GM12892 (cell line): ENCODE results near the gene CASQ2.

Source experiments
- DNase-seq: peaks from one replicate; pipeline ENCODE4 v3.0.0; 2011; ENCODE audit not compliant: insufficient read length
- FAIRE-seq: peaks from 2 replicates; lab custom pipeline; 2011; peaks lifted over from hg19 to GRCh38; lab: Jason Lieb, UNC
- POLR2A ChIP-seq: IDR thresholded peaks from 2 replicates; pipeline ENCODE4 v1.6.1; 2011; ENCODE audit warnings: low read depth, low read length, control low read depth
- POLR2AphosphoS5 ChIP-seq: IDR thresholded peaks from 2 replicates; pipeline ENCODE4 v1.6.1; 2011; ENCODE audit warnings: low read depth, low read length, control low read depth
- TAF1 ChIP-seq: IDR thresholded peaks from 2 replicates; pipeline ENCODE4 v1.6.1; 2011; ENCODE audit warnings: low read depth, mild to moderate bottlenecking, control low read depth, low read length, borderline replicate concordance

Gene CASQ2

DNA sequence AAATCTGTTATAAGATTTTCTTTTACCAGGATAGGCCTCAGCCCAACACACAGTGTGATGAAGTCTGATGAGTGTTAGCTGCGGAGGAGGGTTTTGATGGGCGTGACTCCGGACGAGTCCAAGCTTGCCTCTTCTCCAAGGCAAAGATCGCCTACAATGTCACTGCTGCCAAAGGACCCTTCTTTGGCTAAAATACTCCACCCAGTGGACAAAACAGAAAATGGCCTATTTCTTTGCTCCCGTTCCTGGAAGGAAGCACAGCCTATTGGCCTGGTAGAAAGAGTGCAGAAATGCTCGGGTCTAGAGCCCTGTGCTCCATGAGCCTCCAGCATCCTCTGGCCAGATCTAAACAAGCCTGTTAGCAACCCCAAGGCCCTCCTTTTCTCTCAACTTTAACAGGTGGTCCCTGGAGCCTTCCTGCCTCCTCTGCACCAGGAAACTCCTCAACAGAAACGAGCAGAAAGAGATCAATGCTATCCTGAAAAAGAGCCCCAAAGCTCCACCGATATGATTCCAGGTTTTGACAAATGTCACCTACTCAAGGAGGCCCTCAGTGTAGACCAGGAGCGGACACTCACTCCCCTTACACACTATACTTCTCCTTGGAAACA lies 3.4 kb upstream of the CASQ2 start:
- peak; percentile 98 for FAIRE-seq
- DNase-seq = peak; percentile 13
- TF ChIP-seq POLR2A (no peak), TAF1 (no peak)

GRCh38 chr1:115771094-115771846 lies 2.8 kb upstream of the CASQ2 start:
- TF ChIP-seq TAF1 (no peak), POLR2A (no peak), POLR2AphosphoS5 (no peak)
- no peak for FAIRE-seq
- no peak for DNase-seq

DNA sequence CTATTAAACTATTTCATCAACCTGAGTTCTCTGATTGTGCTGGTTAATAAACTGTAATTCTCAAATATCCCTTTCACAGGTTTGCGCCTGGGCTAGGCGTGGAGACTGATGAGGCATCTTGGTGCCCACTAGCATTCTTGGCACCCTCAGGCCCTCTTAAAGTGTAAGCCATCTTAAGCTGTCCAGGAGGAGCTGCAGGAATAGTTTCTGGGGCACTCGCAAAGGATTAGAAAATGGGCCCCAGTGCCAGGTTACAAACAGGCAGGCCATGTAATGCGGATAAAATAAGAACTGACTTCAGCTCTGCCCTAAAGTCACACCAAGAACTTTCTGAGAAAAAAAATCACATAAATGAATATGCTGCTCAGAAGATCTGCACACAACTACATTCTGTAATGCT lies 1.1 kb downstream of the CASQ2 start:
- DNase-seq (no peak), FAIRE-seq (no peak)
- TF ChIP-seq TAF1 (no peak), POLR2A (no peak)

GRCh38 chr1:115765091-115765490 lies 3.4 kb downstream of the CASQ2 start:
- FAIRE-seq = no peak
- DNase-seq = no peak
- TF ChIP-seq POLR2A = no peak
- TF ChIP-seq POLR2AphosphoS5 = no peak

DNA sequence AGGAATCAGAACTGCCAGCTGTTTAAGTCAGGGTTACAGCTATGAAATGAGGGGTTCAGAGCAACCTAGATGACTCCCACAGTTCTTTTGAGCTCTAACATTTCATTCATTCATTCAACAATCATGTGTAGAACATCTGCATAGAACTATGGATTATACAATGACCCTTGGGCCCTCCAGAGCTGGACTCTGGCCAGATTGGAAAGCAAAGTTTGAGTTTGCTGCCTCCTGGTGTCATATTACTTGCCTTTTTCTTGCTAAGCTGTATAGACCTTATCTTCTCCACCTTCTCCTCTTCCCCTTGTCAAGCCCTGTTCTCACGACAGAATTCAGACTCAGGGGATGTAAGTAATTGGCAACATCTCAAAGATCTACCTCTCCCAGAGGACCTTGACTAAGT lies 4.0 kb downstream of the CASQ2 start:
- TF ChIP-seq POLR2A (no peak), TAF1 (no peak), POLR2AphosphoS5 (no peak)
- no peak for FAIRE-seq
- DNase-seq = no peak

GRCh38 chr1:115762779-115763178 lies 5.7 kb downstream of the CASQ2 start:
- TF ChIP-seq TAF1 (no peak), POLR2AphosphoS5 (no peak), POLR2A (no peak)
- DNase-seq (no peak), FAIRE-seq (no peak)

DNA sequence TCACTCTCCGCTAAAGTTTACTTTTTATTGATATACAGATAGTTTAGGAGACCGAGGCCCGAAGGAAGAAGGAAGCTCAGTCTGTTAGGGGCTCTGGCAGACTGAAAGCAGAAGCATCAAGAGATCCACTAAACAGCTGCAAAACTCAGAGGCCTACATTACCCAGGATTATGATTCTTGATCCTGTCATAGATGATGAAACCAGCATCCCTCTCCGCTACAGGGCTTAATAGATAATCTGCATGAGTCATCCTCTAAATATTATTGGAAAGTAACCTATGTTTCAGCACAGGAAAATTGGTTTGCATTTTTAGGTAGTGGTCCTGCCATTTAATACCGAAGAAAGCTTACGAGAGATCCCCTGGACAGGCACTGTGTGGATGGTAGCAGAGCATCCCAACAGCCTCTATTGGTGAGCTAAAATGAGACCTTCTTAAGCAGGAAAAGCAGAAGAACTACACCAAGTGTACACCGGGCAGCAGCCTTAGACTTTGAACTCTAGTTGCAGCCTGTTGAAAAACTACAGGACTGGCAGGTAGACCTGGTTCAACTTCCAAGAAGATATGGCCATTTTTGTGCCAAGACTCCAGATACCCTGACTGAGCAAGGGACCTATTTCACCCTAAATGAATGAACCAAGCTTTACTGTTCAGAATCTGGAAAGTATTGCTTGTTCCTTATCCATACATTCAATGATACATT lies 6.8 kb downstream of the CASQ2 start:
- TF ChIP-seq TAF1 (no peak), POLR2A (no peak), POLR2AphosphoS5 (no peak)
- FAIRE-seq (no peak), DNase-seq (no peak)

DNA sequence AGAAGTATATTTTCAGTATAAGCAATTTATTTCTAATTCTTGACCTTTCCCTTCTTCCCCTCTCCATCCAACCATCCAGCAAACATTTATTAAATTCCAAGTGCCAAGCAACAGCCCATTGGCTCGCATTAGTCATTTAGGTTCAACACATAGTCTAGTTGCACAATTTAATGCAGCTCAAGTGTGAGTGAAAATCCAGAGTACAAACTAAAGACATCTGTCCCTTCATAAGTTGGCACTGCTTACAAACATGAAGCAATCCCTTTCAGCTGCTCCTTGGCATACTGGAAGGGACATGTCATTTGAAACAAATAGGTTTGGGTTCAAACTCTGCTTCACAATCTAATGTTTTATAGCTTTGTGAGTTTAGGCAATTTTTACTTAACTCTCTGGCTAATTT lies 10.7 kb downstream of the CASQ2 start:
- DNase-seq (no peak), FAIRE-seq (no peak)
- TF ChIP-seq POLR2A (no peak), TAF1 (no peak), POLR2AphosphoS5 (no peak)

GRCh38 chr1:115757326-115757725 lies 11.2 kb downstream of the CASQ2 start:
- no peak for FAIRE-seq

GRCh38 chr1:115755456-115756370 lies 12.8 kb downstream of the CASQ2 start:
- FAIRE-seq (no peak), DNase-seq (no peak)
- TF ChIP-seq TAF1 = no peak
- TF ChIP-seq POLR2A = no peak
- no peak for TF ChIP-seq POLR2AphosphoS5

More at GRCh38 chr1:115757326-115757725, 11.2 kb downstream of the CASQ2 start:
- no peak for TF ChIP-seq POLR2A
- TF ChIP-seq POLR2AphosphoS5 = no peak
- no peak for DNase-seq

GRCh38 chr1:115753830-115754229 lies 14.7 kb downstream of the CASQ2 start:
- DNase-seq (no peak), FAIRE-seq (no peak)
- TF ChIP-seq POLR2AphosphoS5 (no peak), POLR2A (no peak), TAF1 (no peak)

DNA sequence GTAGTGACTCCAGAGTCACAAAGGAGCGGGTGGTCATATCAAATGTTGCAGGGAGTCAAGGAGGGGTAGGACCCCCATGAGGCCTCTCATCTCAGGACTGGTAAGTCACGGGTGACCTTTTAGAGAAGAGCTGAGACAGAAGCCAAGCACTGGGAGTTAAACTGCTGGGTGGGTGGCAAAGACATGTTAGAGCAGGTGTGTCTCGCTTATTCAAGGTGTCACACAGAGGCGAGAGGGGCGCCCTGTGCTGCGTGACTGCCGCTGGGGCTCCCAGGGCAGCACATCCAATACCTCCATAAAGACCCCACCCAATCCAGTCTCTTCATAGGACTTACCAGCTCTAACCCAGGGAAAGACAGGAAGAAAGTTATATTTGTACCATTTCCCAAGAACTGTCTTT lies 15.2 kb downstream of the CASQ2 start:
- TF ChIP-seq POLR2AphosphoS5 (no peak), POLR2A (no peak), TAF1 (no peak)
- FAIRE-seq = no peak
- no peak for DNase-seq
